PFSK-1 (cell line): ENCODE results near the gene RPGRIP1.

Experiments
- FOXP2 ChIP-seq: optimal IDR thresholded peaks from 2 replicates; pipeline ENCODE3; 2011; ENCODE audit warnings: borderline replicate concordance, control low read depth, inconsistent platforms; ENCODE audit not compliant: insufficient read depth; ENCODE audit errors: extremely low read length, extremely low read depth
- POLR2AphosphoS5 ChIP-seq: IDR thresholded peaks from 2 replicates; pipeline ENCODE4 v1.6.1; 2012; ENCODE audit warnings: low read depth, mild to moderate bottlenecking, control low read depth, low read length, moderate library complexity
- SIN3A ChIP-seq: IDR thresholded peaks from 2 replicates; pipeline ENCODE4 v1.6.1; 2012; ENCODE audit warnings: mild to moderate bottlenecking, low read length, moderate library complexity, borderline replicate concordance; ENCODE audit not compliant: insufficient read depth
- TAF1 ChIP-seq: IDR thresholded peaks from 2 replicates; pipeline ENCODE4 v1.6.1; 2012; ENCODE audit warnings: low read length, control low read depth, borderline replicate concordance; ENCODE audit not compliant: insufficient read depth
- TF ChIP-seq, protein P1 (sequence below), 2 experiments: IDR thresholded peaks; 2 replicates each; pipeline versions ENCODE4 v1.6.1 to v1.8.0; 2011 to 2012; ENCODE audit warnings: low read depth in 2 of 2, low read length in 2 of 2, control low read depth in 1 of 2, inconsistent platforms in 1 of 2, mild to moderate bottlenecking in 1 of 2, moderate library complexity in 1 of 2; ENCODE audit not compliant: insufficient read depth in 1 of 2

RPGRIP1 gene

DNA sequence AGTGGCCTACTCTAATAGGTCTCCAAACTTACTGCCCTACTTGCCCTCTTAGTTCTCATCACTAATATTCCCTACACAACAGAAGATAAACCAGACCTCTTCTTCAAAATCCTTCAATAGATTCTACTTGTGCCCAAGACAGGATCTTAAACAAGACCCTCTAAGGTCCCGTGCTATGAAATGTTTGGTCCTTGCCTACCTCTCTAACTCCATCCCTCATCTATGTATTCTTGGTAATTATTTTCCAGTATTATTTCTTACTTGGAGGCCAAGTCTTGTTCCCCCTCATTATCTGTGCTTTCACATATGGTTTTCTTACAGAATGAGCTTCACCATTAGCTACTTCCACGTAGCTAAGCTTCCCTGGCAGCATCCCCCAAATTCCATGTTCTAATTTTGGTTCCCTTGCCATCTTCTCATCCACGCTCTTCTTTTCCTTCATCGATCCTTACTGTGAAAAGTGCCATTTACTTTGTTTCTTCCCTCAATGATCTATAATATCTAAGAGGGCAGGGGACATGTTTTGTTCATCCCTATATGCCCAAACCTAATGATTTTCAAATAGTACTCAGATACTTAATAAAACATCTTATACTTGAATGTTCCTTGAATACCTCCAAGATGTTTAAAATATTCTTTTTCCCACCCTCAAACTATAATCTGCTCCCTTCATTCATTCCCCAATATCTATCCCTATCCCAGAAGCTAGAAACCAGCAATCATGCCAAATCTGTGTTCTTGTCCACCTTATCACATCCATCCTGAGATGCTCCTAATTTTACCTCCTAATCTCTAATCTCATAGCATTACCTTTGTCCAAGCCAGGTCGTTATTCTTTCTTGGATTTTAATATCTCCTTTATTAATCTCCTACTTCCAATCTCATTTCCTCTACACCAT lies 20.7 kb upstream of the RPGRIP1 start:
- no peak for TF ChIP-seq TAF1
- TF ChIP-seq SIN3A = no peak
- no peak for TF ChIP-seq FOXP2
- TF ChIP-seq, protein P1, sequence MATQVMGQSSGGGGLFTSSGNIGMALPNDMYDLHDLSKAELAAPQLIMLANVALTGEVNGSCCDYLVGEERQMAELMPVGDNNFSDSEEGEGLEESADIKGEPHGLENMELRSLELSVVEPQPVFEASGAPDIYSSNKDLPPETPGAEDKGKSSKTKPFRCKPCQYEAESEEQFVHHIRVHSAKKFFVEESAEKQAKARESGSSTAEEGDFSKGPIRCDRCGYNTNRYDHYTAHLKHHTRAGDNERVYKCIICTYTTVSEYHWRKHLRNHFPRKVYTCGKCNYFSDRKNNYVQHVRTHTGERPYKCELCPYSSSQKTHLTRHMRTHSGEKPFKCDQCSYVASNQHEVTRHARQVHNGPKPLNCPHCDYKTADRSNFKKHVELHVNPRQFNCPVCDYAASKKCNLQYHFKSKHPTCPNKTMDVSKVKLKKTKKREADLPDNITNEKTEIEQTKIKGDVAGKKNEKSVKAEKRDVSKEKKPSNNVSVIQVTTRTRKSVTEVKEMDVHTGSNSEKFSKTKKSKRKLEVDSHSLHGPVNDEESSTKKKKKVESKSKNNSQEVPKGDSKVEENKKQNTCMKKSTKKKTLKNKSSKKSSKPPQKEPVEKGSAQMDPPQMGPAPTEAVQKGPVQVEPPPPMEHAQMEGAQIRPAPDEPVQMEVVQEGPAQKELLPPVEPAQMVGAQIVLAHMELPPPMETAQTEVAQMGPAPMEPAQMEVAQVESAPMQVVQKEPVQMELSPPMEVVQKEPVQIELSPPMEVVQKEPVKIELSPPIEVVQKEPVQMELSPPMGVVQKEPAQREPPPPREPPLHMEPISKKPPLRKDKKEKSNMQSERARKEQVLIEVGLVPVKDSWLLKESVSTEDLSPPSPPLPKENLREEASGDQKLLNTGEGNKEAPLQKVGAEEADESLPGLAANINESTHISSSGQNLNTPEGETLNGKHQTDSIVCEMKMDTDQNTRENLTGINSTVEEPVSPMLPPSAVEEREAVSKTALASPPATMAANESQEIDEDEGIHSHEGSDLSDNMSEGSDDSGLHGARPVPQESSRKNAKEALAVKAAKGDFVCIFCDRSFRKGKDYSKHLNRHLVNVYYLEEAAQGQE (IDR thresholded peaks at IDR 0.05; ENCODE audit: insufficient read depth in 1 of 2, low read depth in 2 of 2, low read length in 2 of 2) = no peak
- no peak; the same call in 1 of the 2 replicates for TF ChIP-seq POLR2AphosphoS5

DNA sequence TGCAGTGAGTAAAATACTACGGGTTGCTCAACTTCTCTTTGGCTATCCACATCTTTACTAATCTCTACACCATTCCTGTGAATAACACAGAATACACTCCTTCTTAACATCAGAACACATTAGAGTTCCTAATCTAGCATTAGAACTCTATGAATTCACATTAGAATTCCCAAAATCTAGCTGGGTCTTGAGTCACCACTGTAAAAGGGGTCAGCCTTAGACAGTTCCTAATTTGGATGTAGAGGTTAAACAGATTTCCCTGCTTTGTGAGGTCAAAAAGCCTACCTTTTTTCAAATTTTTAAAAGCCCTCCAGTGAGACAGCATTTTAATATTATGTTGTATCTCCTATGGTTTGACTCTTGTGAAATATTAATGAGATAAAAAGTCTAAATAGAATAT lies 18.1 kb upstream of the RPGRIP1 start:
- TF ChIP-seq SIN3A = no peak
- TF ChIP-seq POLR2AphosphoS5 = no peak
- TF ChIP-seq, protein P1 (IDR thresholded peaks at IDR 0.05; ENCODE audit: insufficient read depth in 1 of 2, low read depth in 2 of 2, low read length in 2 of 2) = no peak
- no peak for TF ChIP-seq TAF1
- TF ChIP-seq FOXP2 = no peak

DNA sequence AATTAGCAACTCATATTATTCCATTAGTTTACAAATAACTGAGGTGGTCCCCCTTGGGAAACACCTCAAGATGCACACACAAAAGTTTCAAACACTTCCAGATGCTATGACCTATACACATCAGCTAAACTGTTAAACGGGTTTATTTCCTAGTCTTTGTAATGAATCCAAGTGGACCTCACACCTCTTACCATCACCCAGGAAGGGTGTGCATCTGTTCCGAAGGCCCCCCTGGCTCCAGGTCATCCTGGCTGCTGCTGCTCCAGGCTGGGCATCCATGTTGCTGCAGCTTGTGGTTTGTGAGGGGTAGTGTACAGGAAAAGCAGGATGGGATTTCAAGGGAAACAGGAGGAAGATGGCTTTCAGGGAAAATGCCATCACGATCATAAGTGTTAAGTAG lies 17.5 kb upstream of the RPGRIP1 start:
- TF ChIP-seq, protein P1 (IDR thresholded peaks at IDR 0.05; ENCODE audit: insufficient read depth in 1 of 2, low read depth in 2 of 2, low read length in 2 of 2) = no peak
- TF ChIP-seq POLR2AphosphoS5 = no peak
- no peak for TF ChIP-seq SIN3A
- TF ChIP-seq TAF1 = no peak
- TF ChIP-seq FOXP2 = no peak

DNA sequence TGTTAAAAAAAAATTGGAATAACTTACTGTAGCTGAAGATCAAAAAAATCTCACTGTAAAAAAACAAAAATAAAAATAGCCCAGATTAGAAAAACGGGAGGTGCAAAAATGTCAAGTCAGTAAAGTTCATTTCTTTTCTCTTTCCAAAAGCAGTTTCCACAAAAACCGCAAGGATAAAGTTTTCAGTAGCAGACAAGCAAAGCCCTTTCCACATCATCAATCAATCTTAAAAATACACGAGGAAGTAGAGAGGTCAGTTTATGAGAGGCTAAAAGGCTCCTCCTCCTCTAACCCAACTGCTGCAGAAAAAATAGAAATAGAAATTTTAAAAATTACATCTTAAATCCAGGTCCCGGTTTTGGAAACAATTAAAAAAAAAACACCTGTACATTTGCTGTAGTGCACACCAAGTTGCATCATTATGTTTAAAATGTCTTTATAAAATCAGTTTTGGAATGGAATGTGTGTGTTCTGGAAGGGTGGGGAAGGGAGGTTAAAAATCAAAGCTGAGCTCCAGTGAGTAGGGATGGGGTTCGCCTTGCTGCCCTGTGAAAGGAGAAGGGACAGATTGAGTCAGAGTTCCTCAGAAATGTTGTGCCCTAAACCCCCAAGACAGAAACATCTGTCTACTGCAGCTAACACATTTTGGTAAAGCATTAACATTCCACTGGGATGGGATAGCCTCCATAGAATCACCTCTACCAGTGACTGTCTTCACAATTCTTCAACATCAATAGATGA lies 16.4 kb upstream of the RPGRIP1 start:
- TF ChIP-seq POLR2AphosphoS5 (no peak), FOXP2 (no peak), TAF1 (no peak), SIN3A (no peak)
- TF ChIP-seq, protein P1 (IDR thresholded peaks at IDR 0.05; ENCODE audit: insufficient read depth in 1 of 2, low read depth in 2 of 2, low read length in 2 of 2) = no peak
